Activated CD4-positive, alpha-beta memory T cell treated with anti-CD3 and anti-CD28 coated beads, Interleukin-2, amount 10 ng/mL, durations not matched to agents 7 days and 5 days (primary cell): ENCODE measurements around the gene ZNF146. TPM values are rescaled to one million over a fixed set of nuclear protein-coding genes. Genes with fewer than 3 reads are reported as not detected.

Experiments
- CTCF ChIA-PET: fragments of 350-600 bp; sonication (Branson Sonifier 250); formaldehyde crosslinking; loops from one replicate; lab custom pipeline; 2021; ENCODE audit warnings: antibody characterized with exemption, inconsistent platforms; lab: Charles Lee
- POLR2A ChIA-PET: fragments of 350-600 bp; sonication (Branson Sonifier 250); formaldehyde crosslinking; loops from one replicate; lab custom pipeline; 2021; ENCODE audit warnings: antibody characterized with exemption; lab: Charles Lee
- DNase-seq: peaks from one replicate; pipeline ENCODE4 v3.0.0-alpha.2; 2020
- H3K27ac Mint-ChIP-seq: one replicate; pipeline ENCODE4 v1.8.0; 2021; ENCODE audit warnings: mild to moderate bottlenecking, mixed read lengths
- H3K27me3 Mint-ChIP-seq: one replicate; pipeline ENCODE4 v1.8.0; 2021; ENCODE audit warnings: mixed read lengths
- H3K36me3 Mint-ChIP-seq: one replicate; pipeline ENCODE4 v1.8.0; 2021; ENCODE audit warnings: low read depth, mixed read lengths
- H3K4me1 Mint-ChIP-seq: one replicate; pipeline ENCODE4 v1.8.0; 2021; ENCODE audit warnings: mixed read lengths
- H3K4me3 Mint-ChIP-seq: one replicate; pipeline ENCODE4 v1.8.0; 2021; ENCODE audit warnings: mild to moderate bottlenecking, mixed read lengths
- H3K9me3 Mint-ChIP-seq: one replicate; pipeline ENCODE4 v1.8.0; 2021; ENCODE audit warnings: mixed read lengths
- total RNA-seq, 2 experiments: library from RNA; stranded (reverse); gene quantifications; one replicate each; pipeline ENCODE4 v1.2.3, GENCODE V29; 2021

Gene ZNF146
- total RNA-seq, 2 experiments from 2014 or later: 64.6 to 68.4 TPM

- DNase-seq: no peak
- no peak overlapping the region for H3K27ac Mint-ChIP-seq
- POLR2A ChIA-PET: no interaction called here
- H3K9me3 Mint-ChIP-seq: peaks cover 39% of the 10 kb centered on the region
- peaks cover 3% of the 10 kb centered on the region for H3K4me1 Mint-ChIP-seq
- CTCF ChIA-PET: no interaction called here
- peaks cover 9% of the 10 kb centered on the region for H3K36me3 Mint-ChIP-seq
- H3K4me3 Mint-ChIP-seq: no peak overlapping the region
- peaks cover 2% of the 10 kb centered on the region for H3K27me3 Mint-ChIP-seq
Measured at GRCh38 chr19:36245210-36246005, 30.5 kb downstream of the ZNF146 start.

GRCh38 chr19:36246006-36246481 is 31.1 kb downstream of the ZNF146 start:
- H3K4me3 Mint-ChIP-seq: no peak overlapping the region
- no peak overlapping the region for H3K27ac Mint-ChIP-seq
- ChIA-PET CTCF (no interaction called here), POLR2A (no interaction called here)
- peaks cover 9% of the 10 kb centered on the region for H3K36me3 Mint-ChIP-seq
- H3K27me3 Mint-ChIP-seq: peaks cover 2% of the 10 kb centered on the region
- DNase-seq: no peak
- H3K9me3 Mint-ChIP-seq: peaks cover 39% of the 10 kb centered on the region
- peaks cover 3% of the 10 kb centered on the region for H3K4me1 Mint-ChIP-seq

GRCh38 chr19:36252047-36252446 is 37.1 kb downstream of the ZNF146 start:
- Mint-ChIP-seq H3K36me3 (peaks cover 6% of the 10 kb centered on the region), H3K4me1 (no peaks in the 10 kb centered on the region), H3K27ac (no peak overlapping the region), H3K4me3 (no peak overlapping the region), H3K9me3 (peaks cover 41% of the 10 kb centered on the region), H3K27me3 (no peaks in the 10 kb centered on the region)
- ChIA-PET CTCF (no interaction called here), POLR2A (no interaction called here)
- DNase-seq: no peak

- POLR2A ChIA-PET: no interaction called here
Measured at GRCh38 chr19:36254848-36255247, 39.9 kb downstream of the ZNF146 start.

GRCh38 chr19:36255316-36255715 is 40.4 kb downstream of the ZNF146 start:
- Mint-ChIP-seq H3K27me3 (no peaks in the 10 kb centered on the region), H3K4me1 (no peaks in the 10 kb centered on the region), H3K4me3 (no peak overlapping the region), H3K27ac (no peak overlapping the region), H3K36me3 (peaks cover 9% of the 10 kb centered on the region), H3K9me3 (peaks cover 40% of the 10 kb centered on the region)
- ChIA-PET CTCF (no interaction called here), POLR2A (no interaction called here)
- DNase-seq: no peak

More at GRCh38 chr19:36254848-36255247, 39.9 kb downstream of the ZNF146 start:
- peaks cover 40% of the 10 kb centered on the region for H3K9me3 Mint-ChIP-seq
- CTCF ChIA-PET: no interaction called here
- no peak for DNase-seq
- no peak overlapping the region for H3K27ac Mint-ChIP-seq
- no peaks in the 10 kb centered on the region for H3K27me3 Mint-ChIP-seq
- peaks cover 9% of the 10 kb centered on the region for H3K36me3 Mint-ChIP-seq
- no peaks in the 10 kb centered on the region for H3K4me1 Mint-ChIP-seq
- H3K4me3 Mint-ChIP-seq: no peak overlapping the region

GRCh38 chr19:36256064-36256463 is 41.2 kb downstream of the ZNF146 start:
- no peak for DNase-seq
- Mint-ChIP-seq H3K27me3 (no peaks in the 10 kb centered on the region), H3K27ac (no peak overlapping the region), H3K9me3 (peaks cover 40% of the 10 kb centered on the region), H3K4me3 (no peak overlapping the region), H3K4me1 (no peaks in the 10 kb centered on the region), H3K36me3 (peaks cover 9% of the 10 kb centered on the region)
- CTCF ChIA-PET: no interaction called here
- POLR2A ChIA-PET: no interaction called here

- Mint-ChIP-seq H3K4me3 (no peak overlapping the region), H3K4me1 (no peaks in the 10 kb centered on the region), H3K9me3 (peaks cover 36% of the 10 kb centered on the region), H3K27ac (no peak overlapping the region), H3K27me3 (no peaks in the 10 kb centered on the region), H3K36me3 (peaks cover 9% of the 10 kb centered on the region)
- ChIA-PET POLR2A (no interaction called here), CTCF (no interaction called here)
- no peak for DNase-seq
Measured at GRCh38 chr19:36256853-36257519, 42.1 kb downstream of the ZNF146 start.

- no peaks in the 10 kb centered on the region for H3K27me3 Mint-ChIP-seq
- H3K36me3 Mint-ChIP-seq: peaks cover 9% of the 10 kb centered on the region
- peaks cover 33% of the 10 kb centered on the region for H3K9me3 Mint-ChIP-seq
- DNase-seq: no peak
- ChIA-PET POLR2A (no interaction called here), CTCF (no interaction called here)
- no peak overlapping the region for H3K27ac Mint-ChIP-seq
- no peaks in the 10 kb centered on the region for H3K4me1 Mint-ChIP-seq
- no peak overlapping the region for H3K4me3 Mint-ChIP-seq
Measured at GRCh38 chr19:36257520-36257876, 42.6 kb downstream of the ZNF146 start.

GRCh38 chr19:36258028-36258875 is 43.3 kb downstream of the ZNF146 start:
- POLR2A ChIA-PET: no interaction called here
- peaks cover 34% of the 10 kb centered on the region for H3K9me3 Mint-ChIP-seq

GRCh38 chr19:36259211-36259610 is 44.3 kb downstream of the ZNF146 start:
- H3K27me3 Mint-ChIP-seq: no peaks in the 10 kb centered on the region
- H3K4me1 Mint-ChIP-seq: no peaks in the 10 kb centered on the region
- ChIA-PET CTCF (no interaction called here), POLR2A (no interaction called here)
- no peak overlapping the region for H3K4me3 Mint-ChIP-seq
- peaks cover 39% of the 10 kb centered on the region for H3K9me3 Mint-ChIP-seq
- H3K36me3 Mint-ChIP-seq: peaks cover 9% of the 10 kb centered on the region
- no peak overlapping the region for H3K27ac Mint-ChIP-seq
- no peak for DNase-seq

More at GRCh38 chr19:36258028-36258875, 43.3 kb downstream of the ZNF146 start:
- peaks cover 9% of the 10 kb centered on the region for H3K36me3 Mint-ChIP-seq
- H3K27me3 Mint-ChIP-seq: no peaks in the 10 kb centered on the region
- H3K4me1 Mint-ChIP-seq: no peaks in the 10 kb centered on the region
- CTCF ChIA-PET: no interaction called here
- no peak overlapping the region for H3K27ac Mint-ChIP-seq
- no peak overlapping the region for H3K4me3 Mint-ChIP-seq
- DNase-seq: no peak

GRCh38 chr19:36265064-36265463 is 50.2 kb downstream of the ZNF146 start:
- no peak overlapping the region for H3K4me3 Mint-ChIP-seq
- H3K9me3 Mint-ChIP-seq: peaks cover 29% of the 10 kb centered on the region
- no peaks in the 10 kb centered on the region for H3K27me3 Mint-ChIP-seq
- no peaks in the 10 kb centered on the region for H3K4me1 Mint-ChIP-seq
- POLR2A ChIA-PET: no interaction called here
- CTCF ChIA-PET: no interaction called here
- peaks cover 4% of the 10 kb centered on the region for H3K36me3 Mint-ChIP-seq
- H3K27ac Mint-ChIP-seq: no peak overlapping the region
- no peak for DNase-seq

- no peak overlapping the region for H3K4me3 Mint-ChIP-seq
Measured at GRCh38 chr19:36265856-36266374, 51.0 kb downstream of the ZNF146 start.

More at GRCh38 chr19:36265856-36266374, 51.0 kb downstream of the ZNF146 start:
- no peak for DNase-seq
- Mint-ChIP-seq H3K27me3 (no peaks in the 10 kb centered on the region), H3K4me1 (no peaks in the 10 kb centered on the region), H3K27ac (no peak overlapping the region), H3K9me3 (peaks cover 29% of the 10 kb centered on the region), H3K36me3 (peaks cover 4% of the 10 kb centered on the region)
- CTCF ChIA-PET: no interaction called here
- POLR2A ChIA-PET: no interaction called here
